GM12864 (cell line): ENCODE measurements around the gene NLGN2.

ENCODE experiments used
- DNase-seq: peaks from one replicate; pipeline ENCODE4 v3.0.0-alpha.2; 2011; ENCODE audit warnings: low read depth
- H3K4me3 ChIP-seq: 2 replicates; pipeline ENCODE4 v1.5.1; 2011; ENCODE audit warnings: mild to moderate bottlenecking, low read depth, low read length, control low read depth
- CTCF ChIP-seq: IDR thresholded peaks from 2 replicates; pipeline ENCODE4 v1.5.1; 2011; ENCODE audit warnings: low read depth, mild to moderate bottlenecking, moderate library complexity, low read length, control low read depth, inconsistent platforms; ENCODE audit errors: missing control alignments

NLGN2 gene

DNA sequence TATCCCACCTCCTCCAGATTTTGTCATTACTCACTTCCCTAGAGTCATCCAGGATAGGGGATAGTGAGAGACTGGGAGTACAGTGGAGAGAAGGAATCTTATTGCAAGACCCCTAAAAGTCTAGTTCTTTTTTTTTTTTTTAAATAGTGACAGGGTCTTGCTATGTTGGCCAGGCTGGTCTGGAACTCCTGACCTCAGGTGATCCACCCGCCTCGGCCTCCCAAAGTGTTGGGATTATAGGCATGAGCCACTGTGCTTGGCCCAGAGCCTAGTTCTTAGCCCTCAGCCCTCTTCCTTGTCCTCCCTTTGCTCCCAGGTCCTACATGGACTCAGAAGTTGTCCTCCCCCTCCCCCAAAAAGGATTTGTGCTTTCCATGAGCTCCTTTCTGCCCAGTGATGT is 34.5 kb downstream of the NLGN2 start:
- no peak for DNase-seq
- no peak for TF ChIP-seq CTCF
- H3K4me3 ChIP-seq: no peak overlapping the region

GRCh38 chr17:7443499-7444485 is 36.1 kb downstream of the NLGN2 start:
- no peak overlapping the region for H3K4me3 ChIP-seq
- no peak for DNase-seq
- TF ChIP-seq CTCF: no peak

DNA sequence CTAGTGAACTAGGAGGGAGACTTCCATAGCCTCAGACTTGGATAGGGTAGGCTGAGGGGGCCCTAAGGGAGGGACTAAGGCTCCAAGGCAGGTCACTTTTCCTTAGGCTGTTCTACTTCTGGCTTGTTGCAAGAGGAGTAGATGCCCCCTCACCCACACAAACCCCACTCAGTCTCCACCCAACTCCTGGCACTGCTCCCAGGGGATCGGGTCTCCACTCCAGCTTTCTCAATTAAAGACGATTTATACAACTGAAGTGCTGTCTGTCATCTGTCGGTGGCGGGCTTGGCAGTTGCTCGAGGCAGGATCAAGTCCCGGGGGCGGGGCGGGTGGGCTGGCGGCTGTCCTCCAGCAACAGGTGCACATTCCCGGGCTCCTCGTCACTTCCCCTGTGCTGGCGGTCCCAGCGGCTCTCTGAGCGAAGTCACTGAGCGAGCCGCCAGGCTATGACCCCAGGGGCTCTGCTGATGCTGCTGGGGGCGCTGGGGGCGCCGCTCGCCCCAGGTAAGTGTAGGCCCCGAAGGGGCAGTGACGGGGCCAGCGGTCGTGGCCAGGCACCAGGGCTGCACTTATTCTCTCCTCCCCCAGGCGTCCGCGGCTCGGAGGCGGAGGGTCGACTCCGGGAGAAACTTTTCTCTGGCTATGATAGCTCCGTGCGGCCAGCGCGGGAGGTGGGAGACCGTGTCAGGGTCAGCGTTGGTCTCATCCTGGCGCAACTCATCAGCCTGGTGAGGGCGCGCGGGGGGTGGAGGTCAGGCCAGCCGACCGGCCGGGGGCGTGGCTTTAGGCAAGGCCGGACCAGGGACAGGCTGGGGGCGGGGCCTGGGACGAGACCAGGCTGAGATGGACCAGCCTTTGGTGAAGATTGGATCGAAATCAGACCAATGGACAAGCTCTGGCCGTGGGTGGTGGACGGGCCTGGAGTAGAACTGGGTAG is 37.3 kb downstream of the NLGN2 start, which contains the start of gene CHRNB1:
Gene CHRNB1 (plus strand): TSS at position 380 of the 937 bp plus-strand sequence. CDS start 67 bp downstream, at position 447.
- no peak for TF ChIP-seq CTCF
- peak within 1 kb of the TSS; percentile 25 for H3K4me3 ChIP-seq
- no peak for DNase-seq

GRCh38 chr17:7445619-7445968 is 37.9 kb downstream of the NLGN2 start:
- peak overlapping the region; percentile 25; the same call in 1 of the 2 replicates for H3K4me3 ChIP-seq
- TF ChIP-seq CTCF: no peak
- no peak for DNase-seq

GRCh38 chr17:7448461-7448860 is 40.8 kb downstream of the NLGN2 start:
- no peak overlapping the region for H3K4me3 ChIP-seq
- no peak for TF ChIP-seq CTCF
- no peak for DNase-seq

DNA sequence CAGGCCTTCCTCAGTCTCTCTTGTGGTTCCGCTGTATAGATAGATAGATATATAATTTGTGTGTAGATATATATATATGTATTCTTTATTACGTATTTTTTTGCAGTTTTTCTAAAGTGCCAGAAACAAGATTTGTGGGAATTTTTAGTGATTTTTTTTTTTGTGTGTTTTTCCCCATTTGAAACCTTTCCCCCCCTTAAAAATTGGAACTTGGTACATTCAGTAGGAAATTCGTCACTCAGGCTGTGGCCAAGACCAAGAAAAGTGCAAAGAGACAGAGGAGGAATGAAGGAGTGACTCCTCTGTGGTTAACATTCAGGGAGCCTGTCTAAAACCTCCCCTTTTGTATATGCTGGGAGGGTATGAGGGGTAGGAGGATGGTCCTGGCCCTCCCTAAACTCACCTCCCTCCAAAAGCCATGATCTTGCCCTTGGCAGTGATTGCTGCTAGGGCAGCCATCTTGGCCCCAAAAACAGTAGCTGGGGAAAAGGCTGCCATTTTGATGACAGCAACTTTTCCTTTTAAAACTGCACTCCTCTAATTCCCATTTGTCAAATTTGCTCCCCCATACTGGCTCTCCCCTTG is 52.4 kb downstream of the NLGN2 start:
- H3K4me3 ChIP-seq: no peak overlapping the region
- TF ChIP-seq CTCF: no peak
- no peak for DNase-seq
